ENCODE measurements around the gene SPINK14. TPM values are rescaled to one million over a fixed set of nuclear protein-coding genes. Genes with fewer than 3 reads are reported as not detected.

Gene SPINK14
- total RNA-seq, 3 donors from 2014 or later (not counting 1 experiment from before 2014, with no cell fraction given) = not detected

DNA sequence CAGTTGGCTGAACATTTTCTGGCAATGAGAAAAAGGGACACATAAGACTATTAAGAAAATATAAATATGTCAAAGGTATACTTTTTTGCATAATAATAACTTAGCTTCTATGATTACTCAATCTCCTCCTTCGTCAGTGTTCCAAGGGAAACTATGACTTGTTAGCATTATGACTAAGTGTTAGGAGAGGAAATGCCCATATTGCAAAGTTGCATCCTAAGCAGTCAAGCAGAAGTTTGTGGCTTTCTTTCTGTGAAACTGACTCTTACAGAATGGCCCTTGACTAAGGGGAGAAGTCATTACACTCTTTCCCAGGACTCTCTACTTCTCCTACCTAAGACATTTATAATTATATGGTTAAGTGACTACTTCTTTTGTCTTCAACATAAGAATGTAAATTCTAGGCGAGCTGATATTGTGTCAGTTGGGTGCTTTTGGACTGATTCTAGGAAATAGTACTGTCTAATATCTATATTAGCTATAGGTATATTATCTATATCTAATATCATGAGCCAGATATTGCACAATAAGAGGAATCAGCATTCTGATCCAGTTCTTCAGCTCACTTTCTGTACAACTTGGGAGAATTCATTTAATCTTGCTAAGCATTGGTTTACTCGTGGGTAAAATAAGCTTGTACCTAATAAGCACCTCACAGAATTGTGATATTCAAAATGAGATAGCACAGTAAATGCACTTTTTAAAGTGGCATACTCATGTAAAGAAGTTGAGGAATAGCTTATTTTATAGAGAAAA is 18.1 kb downstream of the SPINK14 start:
- no peaks in the 10 kb centered on the region for H3K9me3 ChIP-seq (ENCODE audit: control insufficient read depth, insufficient read depth, low read length)
- intact Hi-C loops (cut with micrococcal nuclease) = no loop called here
- no peaks in the 10 kb centered on the region for H3K9me3 Mint-ChIP-seq
- peaks cover 0 to 4% of the 10 kb centered on the region in 2 donors for H3K27me3 Mint-ChIP-seq (ENCODE audit: low read depth in 2 of 2)
- H3K4me3 Mint-ChIP-seq = no peak overlapping the region
- ATAC-seq (peak in 1 of 3 donors; percentile 52), DNase-seq (peak in 1 of 2 donors; percentile 8)
- H3K27ac ChIP-seq (ENCODE audit: low read length) = no peak overlapping the region
- TF ChIP-seq, protein P1, sequence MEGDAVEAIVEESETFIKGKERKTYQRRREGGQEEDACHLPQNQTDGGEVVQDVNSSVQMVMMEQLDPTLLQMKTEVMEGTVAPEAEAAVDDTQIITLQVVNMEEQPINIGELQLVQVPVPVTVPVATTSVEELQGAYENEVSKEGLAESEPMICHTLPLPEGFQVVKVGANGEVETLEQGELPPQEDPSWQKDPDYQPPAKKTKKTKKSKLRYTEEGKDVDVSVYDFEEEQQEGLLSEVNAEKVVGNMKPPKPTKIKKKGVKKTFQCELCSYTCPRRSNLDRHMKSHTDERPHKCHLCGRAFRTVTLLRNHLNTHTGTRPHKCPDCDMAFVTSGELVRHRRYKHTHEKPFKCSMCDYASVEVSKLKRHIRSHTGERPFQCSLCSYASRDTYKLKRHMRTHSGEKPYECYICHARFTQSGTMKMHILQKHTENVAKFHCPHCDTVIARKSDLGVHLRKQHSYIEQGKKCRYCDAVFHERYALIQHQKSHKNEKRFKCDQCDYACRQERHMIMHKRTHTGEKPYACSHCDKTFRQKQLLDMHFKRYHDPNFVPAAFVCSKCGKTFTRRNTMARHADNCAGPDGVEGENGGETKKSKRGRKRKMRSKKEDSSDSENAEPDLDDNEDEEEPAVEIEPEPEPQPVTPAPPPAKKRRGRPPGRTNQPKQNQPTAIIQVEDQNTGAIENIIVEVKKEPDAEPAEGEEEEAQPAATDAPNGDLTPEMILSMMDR (IDR thresholded peaks at IDR 0.05) = no peak
- whole genome bisulfite sequencing (ENCODE audit: insufficient coverage) = no CpG with 5 or more reads among the region's 3 CpGs
- H3K4me1 Mint-ChIP-seq = no peaks in the 10 kb centered on the region
- H3K36me3 ChIP-seq (ENCODE audit: control insufficient read depth, insufficient read depth, low read length) = no peaks in the 10 kb centered on the region
- H3K4me1 ChIP-seq (ENCODE audit: control insufficient read depth, insufficient read depth, low read length) = no peaks in the 10 kb centered on the region
- H3K4me3 ChIP-seq (ENCODE audit: low read length) = no peak overlapping the region
- H3K27ac Mint-ChIP-seq = no peak overlapping the region
- no peaks in the 10 kb centered on the region for H3K36me3 Mint-ChIP-seq
- H3K27me3 ChIP-seq (ENCODE audit: control insufficient read depth, insufficient read depth, low read length) = no peaks in the 10 kb centered on the region

DNA sequence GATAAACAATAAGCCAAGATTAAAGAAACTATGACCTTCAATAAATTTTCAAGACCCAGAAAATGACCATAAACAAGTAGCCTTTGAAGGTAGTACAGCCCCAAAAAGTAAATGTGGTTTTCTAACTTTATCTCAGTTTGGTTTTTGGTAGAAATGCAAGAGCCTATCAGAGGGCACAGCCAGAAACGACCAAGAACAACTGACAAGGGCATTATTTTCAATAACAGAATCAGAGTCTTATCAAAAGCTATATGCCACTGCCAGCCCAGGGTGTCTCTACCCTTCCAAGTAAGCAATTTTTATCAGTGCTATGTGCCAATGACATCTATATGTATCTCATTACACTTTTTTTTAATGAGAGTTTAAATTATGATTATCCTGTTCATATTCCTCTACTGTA is 22.7 kb downstream of the SPINK14 start:
- intact Hi-C loops (cut with micrococcal nuclease) = no loop called here
- Histone ChIP-seq H3K27ac (ENCODE audit: low read length) (no peak overlapping the region), H3K4me1 (ENCODE audit: control insufficient read depth, insufficient read depth, low read length) (no peaks in the 10 kb centered on the region), H3K36me3 (ENCODE audit: control insufficient read depth, insufficient read depth, low read length) (no peaks in the 10 kb centered on the region), H3K9me3 (ENCODE audit: control insufficient read depth, insufficient read depth, low read length) (no peaks in the 10 kb centered on the region), H3K4me3 (ENCODE audit: low read length) (no peak overlapping the region), H3K27me3 (ENCODE audit: control insufficient read depth, insufficient read depth, low read length) (no peaks in the 10 kb centered on the region)
- Mint-ChIP-seq H3K4me3 (no peak overlapping the region), H3K36me3 (no peaks in the 10 kb centered on the region), H3K9me3 (no peaks in the 10 kb centered on the region), H3K4me1 (no peaks in the 10 kb centered on the region), H3K27ac (no peak overlapping the region), H3K27me3 (ENCODE audit: low read depth in 2 of 2) (peaks cover 0 to 4% of the 10 kb centered on the region in 2 donors)
- TF ChIP-seq, protein P1 (IDR thresholded peaks at IDR 0.05) = no peak
- WGBS (ENCODE audit: insufficient coverage) = 15% methylated on average over 1 of the region's 1 CpG
- no peak for DNase-seq
- ATAC-seq = no peak

DNA sequence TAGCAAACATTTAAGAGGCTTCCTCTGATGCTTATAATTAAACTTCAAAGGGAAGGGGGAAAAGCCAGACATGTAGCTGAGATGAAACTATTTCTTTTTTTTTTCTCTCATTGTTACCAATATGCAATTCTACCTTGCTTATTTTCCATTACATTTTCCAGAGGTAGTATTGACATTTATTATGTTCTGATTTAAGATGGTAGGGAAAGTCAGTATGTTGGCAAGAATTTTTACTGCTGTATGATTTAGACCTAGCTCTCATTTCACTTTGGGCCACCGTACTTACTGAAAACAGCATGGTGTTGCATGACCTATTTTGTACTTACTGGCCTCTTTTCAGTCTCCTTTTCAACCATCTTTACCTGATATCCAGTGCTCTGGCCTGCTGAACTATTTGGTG is 24.9 kb downstream of the SPINK14 start:
- Histone ChIP-seq H3K36me3 (ENCODE audit: control insufficient read depth, insufficient read depth, low read length) (no peaks in the 10 kb centered on the region), H3K9me3 (ENCODE audit: control insufficient read depth, insufficient read depth, low read length) (no peaks in the 10 kb centered on the region), H3K4me3 (ENCODE audit: low read length) (no peak overlapping the region), H3K27me3 (ENCODE audit: control insufficient read depth, insufficient read depth, low read length) (no peaks in the 10 kb centered on the region), H3K4me1 (ENCODE audit: control insufficient read depth, insufficient read depth, low read length) (no peaks in the 10 kb centered on the region), H3K27ac (ENCODE audit: low read length) (no peak overlapping the region)
- Mint-ChIP-seq H3K27ac (no peak overlapping the region), H3K9me3 (no peaks in the 10 kb centered on the region), H3K4me3 (no peak overlapping the region), H3K27me3 (ENCODE audit: low read depth in 2 of 2) (no peaks in the 10 kb centered on the region), H3K4me1 (no peaks in the 10 kb centered on the region), H3K36me3 (no peaks in the 10 kb centered on the region)
- WGBS (ENCODE audit: insufficient coverage) = 81% methylated on average over 1 of the region's 1 CpG
- no peak for ATAC-seq
- TF ChIP-seq, protein P1 (IDR thresholded peaks at IDR 0.05) = no peak
- intact Hi-C loops (cut with micrococcal nuclease) = no loop called here
- DNase-seq = no peak

DNA sequence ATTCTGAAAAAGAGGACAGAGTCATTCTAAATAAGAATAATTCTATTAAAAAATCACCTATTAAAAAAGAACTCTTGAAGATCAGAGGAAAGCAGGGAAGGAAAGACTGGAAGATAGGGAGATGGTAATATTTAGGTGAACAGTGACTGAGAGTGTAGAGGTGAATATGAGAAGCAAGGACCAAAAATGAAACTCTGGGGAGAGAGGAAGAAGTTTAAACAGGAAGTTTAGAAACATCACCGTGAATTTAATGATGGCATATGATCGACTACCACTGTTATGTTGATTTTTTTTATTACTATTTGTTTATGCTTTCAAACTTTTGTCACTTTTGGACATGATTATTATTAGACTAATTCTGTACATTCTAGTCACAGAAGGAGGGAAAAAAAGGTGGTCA is 32.8 kb downstream of the SPINK14 start:
- ATAC-seq = no peak
- Histone ChIP-seq H3K36me3 (ENCODE audit: control insufficient read depth, insufficient read depth, low read length) (no peaks in the 10 kb centered on the region), H3K27me3 (ENCODE audit: control insufficient read depth, insufficient read depth, low read length) (no peaks in the 10 kb centered on the region), H3K4me3 (ENCODE audit: low read length) (no peak overlapping the region), H3K9me3 (ENCODE audit: control insufficient read depth, insufficient read depth, low read length) (no peaks in the 10 kb centered on the region), H3K4me1 (ENCODE audit: control insufficient read depth, insufficient read depth, low read length) (no peaks in the 10 kb centered on the region), H3K27ac (ENCODE audit: low read length) (no peak overlapping the region)
- no CpG with 5 or more reads among the region's 2 CpGs for WGBS (ENCODE audit: insufficient coverage)
- intact Hi-C loops (cut with micrococcal nuclease) = no loop called here
- TF ChIP-seq, protein P1 (IDR thresholded peaks at IDR 0.05) = no peak
- H3K27me3 Mint-ChIP-seq (ENCODE audit: low read depth in 2 of 2) = peaks cover 0 to 7% of the 10 kb centered on the region in 2 donors
- H3K27ac Mint-ChIP-seq = no peak overlapping the region
- H3K9me3 Mint-ChIP-seq = no peaks in the 10 kb centered on the region
- no peaks in the 10 kb centered on the region for H3K4me1 Mint-ChIP-seq
- no peak overlapping the region for H3K4me3 Mint-ChIP-seq
- DNase-seq = no peak
- no peaks in the 10 kb centered on the region for H3K36me3 Mint-ChIP-seq

All from natural killer cell (primary cell).